GM19438 (cell line): Measurements from ENCODE around the gene TBPL2.
"Not testable (repeated sequence)": the region's sequence is repeated elsewhere in the genome, so short reads cannot be mapped to it uniquely, and the experiment has no call there.

ENCODE experiments used
- ATAC-seq: cut with Tn5 transposase; IDR thresholded peaks from one replicate; pipeline ENCODE4 v1.9.1; 2021; ENCODE audit warnings: low read depth; ENCODE audit not compliant: unreplicated experiment

The TBPL2 gene

DNA sequence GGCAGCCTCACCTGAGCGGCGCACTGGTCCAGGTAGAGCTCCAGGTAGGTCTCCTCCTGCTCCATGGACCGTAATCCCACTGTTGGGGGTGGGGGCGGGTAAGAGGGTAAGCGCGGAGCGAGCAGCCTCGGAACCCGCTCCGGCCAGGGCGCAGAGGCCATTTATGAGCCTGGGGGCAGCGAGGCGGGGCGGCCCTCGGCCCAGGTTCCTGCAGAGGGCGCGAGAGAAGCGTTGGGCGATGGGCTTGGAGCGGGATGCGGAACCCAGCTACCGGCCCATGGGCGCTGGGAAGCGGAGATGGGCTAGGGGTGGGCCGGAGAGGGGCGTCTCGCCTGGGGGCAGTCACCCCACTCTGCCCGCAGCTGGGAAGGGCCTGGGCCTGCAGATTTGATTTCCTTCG is at the start of gene TBPL2:
Gene TBPL2, minus strand, starts transcription at position 232 of the 400 bp plus-strand sequence. Its CDS starts 167 bp downstream, at position 65.
- no peak for ATAC-seq

DNA sequence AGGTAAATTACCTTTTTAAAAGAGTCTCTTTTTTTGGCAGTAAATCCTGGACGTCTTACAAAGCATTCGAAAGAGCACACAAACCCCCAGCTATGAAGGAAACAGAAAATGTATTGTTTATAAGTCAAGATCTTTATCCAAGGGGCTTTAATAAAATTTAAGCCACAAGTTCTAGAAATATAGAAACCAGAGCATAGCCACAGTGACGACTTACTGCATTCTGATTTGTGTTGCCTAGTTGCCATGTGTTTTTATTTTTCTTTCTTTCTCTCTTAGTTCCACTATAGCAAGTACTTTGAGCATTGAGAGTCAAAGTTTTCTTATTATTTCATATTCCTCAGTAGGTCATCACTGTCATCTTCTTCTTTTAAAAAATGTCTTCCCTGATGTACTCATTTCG is 47.8 kb upstream of the TBPL2 start:
- no peak for ATAC-seq

DNA sequence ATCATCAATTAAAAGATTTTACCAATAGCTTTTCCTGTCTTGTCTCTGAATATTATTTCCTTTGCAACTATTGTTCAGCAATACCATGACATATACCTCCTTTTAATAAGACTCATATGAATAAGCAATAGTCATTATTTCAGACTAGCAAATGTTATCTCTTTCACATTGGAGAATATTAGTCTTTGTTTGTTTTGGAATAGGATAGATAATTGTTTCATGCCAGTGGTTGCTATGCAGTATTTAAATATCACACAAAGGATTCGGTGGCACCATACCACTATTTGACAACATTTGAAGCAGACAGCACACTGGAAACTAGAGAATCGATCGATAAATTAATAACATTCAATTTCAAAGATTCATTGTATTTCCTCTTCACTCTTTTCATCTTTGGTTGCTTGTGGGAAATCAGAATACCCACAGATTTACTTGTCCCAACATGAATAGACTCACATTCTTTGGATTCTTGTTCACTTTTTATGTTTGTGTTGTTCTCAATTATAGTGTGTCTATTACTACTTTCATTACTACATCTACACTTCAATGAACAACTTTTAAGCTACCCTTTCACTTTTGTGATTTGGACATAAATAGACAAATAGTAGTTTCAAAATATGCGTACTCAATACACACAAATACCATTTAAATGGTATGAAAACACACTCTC is 42.7 kb upstream of the TBPL2 start:
- ATAC-seq, result no peak

DNA sequence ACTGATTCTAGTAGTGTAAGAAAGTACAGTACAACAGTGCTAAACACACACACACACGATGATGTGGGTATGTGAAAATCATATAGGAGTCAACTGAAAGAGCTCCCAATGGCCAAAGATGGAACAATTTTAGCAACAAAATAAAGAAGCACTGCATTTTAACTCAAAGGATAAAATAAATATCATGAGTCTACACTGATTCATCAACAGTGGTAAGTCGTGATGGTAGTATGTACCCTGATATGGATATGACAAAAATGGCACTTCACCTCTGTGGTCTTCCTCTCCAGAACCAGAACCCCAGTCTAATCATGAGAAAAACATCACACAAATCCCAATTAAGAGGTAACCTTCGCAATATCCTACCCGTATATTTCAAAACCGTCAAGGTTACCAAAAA is 41.4 kb upstream of the TBPL2 start:
- no peak for ATAC-seq

DNA sequence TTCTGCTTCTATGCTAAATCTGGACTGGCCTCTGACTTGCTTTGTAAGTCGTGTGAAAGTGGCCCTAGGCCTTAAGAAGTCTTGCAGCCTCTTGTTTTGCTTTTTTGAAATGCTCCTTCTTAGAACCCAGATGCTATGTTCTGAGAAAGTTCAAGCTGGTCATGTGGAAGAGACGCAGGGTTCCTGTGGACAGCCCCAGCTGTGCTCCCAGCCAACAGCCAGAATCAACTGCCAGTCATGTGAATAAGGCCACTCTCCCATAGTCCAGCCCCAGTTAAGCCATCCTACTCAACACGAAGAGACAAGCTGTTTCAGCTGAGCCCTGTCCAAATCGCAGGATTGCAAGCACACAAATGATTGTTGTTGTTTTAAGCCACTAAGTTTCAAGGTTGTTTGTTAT is 37.3 kb upstream of the TBPL2 start:
- no peak for ATAC-seq

DNA sequence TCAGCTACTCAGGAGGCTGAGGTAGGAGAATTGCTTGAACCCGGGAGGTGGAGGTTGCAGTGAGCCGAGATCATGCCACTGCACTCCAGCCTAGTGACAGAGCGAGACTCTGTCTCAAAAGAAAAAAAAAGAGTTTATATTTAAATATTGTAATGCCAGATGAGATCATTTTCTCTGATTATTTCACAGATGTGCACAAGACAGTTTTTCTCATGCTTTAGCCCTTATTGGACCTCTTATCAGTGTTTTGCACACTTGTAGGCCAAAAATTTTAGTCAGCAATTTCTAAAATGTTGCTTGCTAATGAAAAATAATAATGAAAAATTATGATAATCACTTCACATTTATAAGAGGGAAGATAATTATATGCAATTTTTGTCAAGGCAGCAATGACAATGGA is 36.0 kb upstream of the TBPL2 start:
- not testable (repeated sequence) for ATAC-seq

DNA sequence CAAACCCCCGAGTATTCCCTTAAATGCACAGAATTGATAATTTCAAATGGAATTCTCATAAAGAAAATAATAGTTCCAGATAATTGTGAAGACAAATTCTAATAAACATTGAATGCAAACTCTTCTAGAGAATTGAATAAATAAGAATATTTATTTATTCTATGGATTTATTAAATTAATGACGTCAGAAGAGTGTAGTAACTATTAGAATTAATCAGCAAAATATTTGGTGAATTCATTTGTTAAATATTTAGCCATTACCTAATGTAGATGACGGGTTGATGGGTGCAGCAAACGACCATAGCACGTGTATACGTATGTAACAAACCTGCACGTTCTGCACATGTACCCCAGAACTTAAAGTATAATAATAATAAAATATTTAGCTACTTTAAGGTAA is 33.4 kb upstream of the TBPL2 start:
- ATAC-seq, result no peak

GRCh38 chr14:55470025-55470424 is 29.6 kb upstream of the TBPL2 start:
- ATAC-seq, result no peak

GRCh38 chr14:55467307-55467706 is 26.9 kb upstream of the TBPL2 start:
- ATAC-seq, result no peak

GRCh38 chr14:55458800-55459515 is 18.5 kb upstream of the TBPL2 start:
- no peak for ATAC-seq

DNA sequence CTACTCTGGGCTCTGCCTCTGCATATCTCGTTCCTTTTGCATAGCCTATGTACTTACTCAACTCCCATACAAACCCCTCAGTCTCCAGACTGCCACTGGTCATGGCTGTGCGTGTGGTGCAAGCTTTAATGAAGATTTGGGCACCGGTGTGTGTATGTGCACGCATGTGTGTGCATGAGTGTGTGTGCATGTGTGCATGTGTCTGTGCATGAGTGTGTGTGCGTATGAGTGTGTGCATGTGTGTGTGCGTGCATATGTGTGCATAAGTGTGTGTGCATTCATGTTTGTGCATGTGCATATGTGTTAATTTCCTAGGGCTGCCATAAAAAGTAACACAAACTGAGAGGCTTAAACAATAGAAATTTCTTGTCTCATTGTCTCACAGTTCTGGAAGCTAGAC is 17.1 kb upstream of the TBPL2 start:
- ATAC-seq, result no peak

DNA sequence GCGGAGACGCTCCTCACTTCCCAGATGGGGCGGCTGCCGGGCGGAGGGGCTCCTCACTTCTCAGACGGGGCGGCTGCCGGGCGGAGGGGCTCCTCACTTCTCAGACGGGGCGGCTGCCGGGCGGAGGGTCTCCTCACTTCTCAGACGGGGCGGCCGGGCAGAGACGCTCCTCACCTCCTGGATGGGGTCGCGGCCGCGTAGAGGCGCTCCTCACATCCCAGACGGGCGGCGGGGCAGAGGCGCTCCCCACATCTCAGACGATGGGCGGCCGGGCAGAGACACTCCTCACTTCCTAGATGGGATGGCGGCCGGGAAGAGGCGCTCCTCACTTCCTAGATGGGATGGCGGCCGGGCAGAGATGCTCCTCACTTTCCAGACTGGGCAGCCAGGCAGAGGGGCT is 16.0 kb upstream of the TBPL2 start:
- not testable (repeated sequence) for ATAC-seq

GRCh38 chr14:55454264-55455002 is 14.0 kb upstream of the TBPL2 start:
- no peak for ATAC-seq

GRCh38 chr14:55451950-55452349 is 11.5 kb upstream of the TBPL2 start:
- no peak for ATAC-seq

DNA sequence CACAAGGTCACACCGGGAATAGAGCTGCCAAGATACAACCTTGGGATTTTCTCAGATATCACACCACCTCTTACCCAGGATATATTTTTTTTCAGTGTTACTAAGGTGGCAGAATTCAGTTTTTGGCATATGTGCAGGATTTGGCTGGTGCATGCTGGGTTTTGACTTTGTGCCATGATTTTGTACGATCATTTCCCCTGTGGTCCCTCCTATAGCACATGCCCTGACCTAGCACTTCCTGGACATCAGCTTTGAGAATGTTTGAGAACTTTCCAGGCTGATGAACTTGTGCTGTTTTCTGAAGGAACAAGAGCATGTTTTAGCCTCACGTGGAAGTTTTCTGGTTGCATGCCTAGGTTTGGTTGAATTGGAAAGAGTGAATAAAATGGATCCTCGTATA is 11.0 kb upstream of the TBPL2 start:
- no peak for ATAC-seq

- ATAC-seq, result no peak
Observed at GRCh38 chr14:55450987-55451386, 10.6 kb upstream of the TBPL2 start.

DNA sequence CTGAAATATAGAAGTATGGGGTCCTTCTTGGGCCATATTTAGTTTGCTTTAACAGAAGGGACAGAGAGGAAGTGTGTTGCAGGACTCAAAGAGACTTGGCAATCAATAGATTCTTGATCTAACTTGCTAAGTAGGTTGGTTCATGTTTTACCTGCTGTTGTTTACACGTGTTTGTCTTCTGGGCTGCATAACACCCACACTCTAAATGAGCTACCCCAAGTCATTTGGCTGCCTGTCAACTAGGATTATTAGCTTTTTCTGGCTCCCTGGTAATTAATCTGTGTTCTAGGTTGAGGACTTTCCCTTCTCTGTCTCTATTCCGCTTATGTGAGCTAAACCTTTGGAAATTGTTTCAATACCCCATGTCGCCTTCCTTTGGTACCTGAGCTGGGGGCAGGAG is 10.1 kb upstream of the TBPL2 start:
- ATAC-seq, result no peak

DNA sequence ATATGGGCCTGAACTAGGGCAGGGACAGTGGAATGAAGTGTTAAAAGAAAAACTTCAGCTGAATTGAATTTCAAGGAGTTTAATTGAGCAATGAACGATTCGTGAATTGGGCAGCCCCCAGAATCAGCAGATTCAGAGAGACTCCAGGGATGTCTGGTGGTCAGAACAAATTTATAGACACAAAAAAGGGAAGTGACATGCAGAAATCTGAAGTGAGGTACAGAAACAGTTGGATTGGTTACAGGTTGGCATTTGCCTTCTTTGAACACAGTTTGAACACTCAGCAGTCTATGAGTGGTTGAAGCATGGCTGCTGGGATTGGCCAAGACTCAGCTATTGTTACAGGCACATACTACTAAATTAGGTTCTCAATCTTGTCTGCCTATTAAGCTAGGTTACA is 9.7 kb upstream of the TBPL2 start:
- ATAC-seq, result no peak

GRCh38 chr14:55449116-55449515 is 8.7 kb upstream of the TBPL2 start:
- ATAC-seq, result no peak

DNA sequence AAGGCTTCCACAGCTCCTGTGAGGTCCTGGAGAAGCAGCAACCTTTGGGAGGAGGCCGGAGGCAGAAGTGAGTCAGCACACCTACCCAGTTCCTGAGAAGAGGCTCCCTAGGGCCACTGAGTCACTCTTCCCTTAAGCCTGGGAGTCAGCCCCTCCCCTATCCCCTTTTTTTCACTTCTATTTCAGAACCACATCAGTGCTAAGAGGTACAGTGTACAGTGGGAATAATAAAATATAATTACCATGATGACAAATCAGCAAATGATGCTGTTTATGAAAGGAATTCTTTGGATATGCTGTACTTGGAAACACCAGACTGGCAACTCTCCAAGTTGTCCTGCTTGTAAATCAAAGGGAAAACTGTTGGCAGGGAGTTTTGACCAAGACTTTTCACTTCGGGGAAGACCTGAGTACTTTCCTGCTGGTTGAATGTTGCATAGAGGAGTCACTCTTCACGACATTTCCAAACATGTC is 7.8 kb upstream of the TBPL2 start:
- no peak for ATAC-seq

DNA sequence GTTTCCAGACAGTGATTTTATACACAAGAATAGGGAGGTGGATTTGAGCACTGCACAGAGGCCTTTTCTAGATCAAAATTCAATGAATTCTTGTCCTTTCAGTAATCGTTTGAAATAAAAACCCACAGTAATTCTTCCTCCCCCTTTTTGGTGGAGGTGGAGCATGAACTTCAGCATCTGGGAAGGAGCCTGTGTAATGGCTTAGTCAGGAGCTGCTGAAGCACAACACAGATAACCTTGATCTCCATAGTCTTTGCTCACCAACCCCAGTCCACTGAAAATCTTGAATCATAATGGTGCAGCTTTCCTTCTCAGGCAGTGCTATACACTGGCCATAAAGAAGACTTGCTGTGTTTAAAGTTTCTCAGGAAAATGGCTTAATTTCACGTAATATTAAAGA is 6.4 kb upstream of the TBPL2 start:
- ATAC-seq, result no peak
